H1 (cell line): ENCODE data around the gene PPM1M. TPM values are rescaled to one million over a fixed set of nuclear protein-coding genes. Genes with fewer than 3 reads are reported as not detected.
"Not testable (repeated sequence)": the region's sequence is repeated elsewhere in the genome, so short reads cannot be mapped to it uniquely, and the experiment has no call there.

Source experiments
- CTCF ChIA-PET: fragments of 300-600 bp; sonication (Branson Sonifier 250); formaldehyde crosslinking; loops from one replicate; lab custom pipeline; 2021; ENCODE audit not compliant: partially characterized antibody; lab: Charles Lee
- POLR2A ChIA-PET: fragments of 300-600 bp; sonication (Branson Sonifier 250); formaldehyde crosslinking; loops from one replicate; lab custom pipeline; 2021; ENCODE audit warnings: inconsistent platforms; ENCODE audit not compliant: partially characterized antibody; lab: Charles Lee
- DNase-seq, 2 experiments: peaks; one replicate each; pipeline versions ENCODE4 v3.0.0 to v3.0.0-alpha.2; 2010 to 2022; ENCODE audit warnings: low spot score in 2 of 2, low read depth in 1 of 2, mixed read lengths in 1 of 2
- FAIRE-seq: peaks from 2 replicates; lab custom pipeline; 2011; peaks lifted over from hg19 to GRCh38; lab: Jason Lieb, UNC
- H2AFZ ChIP-seq: 2 replicates; pipeline ENCODE4 v1.8.1; 2012; ENCODE audit warnings: low read length, inconsistent platforms
- H2AK5ac ChIP-seq: 2 replicates; pipeline ENCODE4 v1.6.1; 2013; ENCODE audit warnings: low read depth, low read length
- H2BK120ac ChIP-seq: replicated peaks from 2 replicates; pipeline ENCODE3; 2013; ENCODE audit warnings: low read depth, low read length, inconsistent platforms
- H2BK12ac ChIP-seq: 2 replicates; pipeline ENCODE4 v1.6.1; 2013; ENCODE audit warnings: low read depth, low read length
- H2BK15ac ChIP-seq: 2 replicates; pipeline ENCODE4 v1.6.1; 2013; ENCODE audit warnings: low read length
- H2BK20ac ChIP-seq: 2 replicates; pipeline ENCODE4 v1.6.1; 2013; ENCODE audit warnings: low read length
- H2BK5ac ChIP-seq: 2 replicates; pipeline ENCODE4 v1.6.1; 2013; ENCODE audit warnings: low read depth, low read length
- H3K14ac ChIP-seq: 2 replicates; pipeline ENCODE4 v1.6.1; 2013; ENCODE audit warnings: inconsistent platforms; ENCODE audit not compliant: insufficient read length
- H3K18ac ChIP-seq: 2 replicates; pipeline ENCODE4 v1.6.1; 2013; ENCODE audit warnings: low read length; ENCODE audit errors: extremely low read depth
- H3K23ac ChIP-seq: 2 replicates; pipeline ENCODE4 v1.6.1; 2013; ENCODE audit warnings: inconsistent platforms; ENCODE audit not compliant: insufficient read length
- H3K23me2 ChIP-seq: 2 replicates; pipeline ENCODE4 v1.6.1; 2013; ENCODE audit warnings: low read depth, low read length
- H3K27ac ChIP-seq: 2 replicates; pipeline ENCODE4 v1.6.1; 2011; ENCODE audit warnings: low read depth, low read length, inconsistent platforms
- H3K27me3 ChIP-seq, 4 experiments: replicated peaks in 1 of 4; 1 replicate in 1 of 4; 2 replicates in 3 of 4; pipeline versions ENCODE4 v1.6.1 to v1.8.1; 2011 to 2013; ENCODE audit warnings: low read length in 3 of 4, mild to moderate bottlenecking in 3 of 4, inconsistent platforms in 2 of 4, mixed read lengths in 2 of 4, moderate library complexity in 1 of 4; ENCODE audit not compliant: control insufficient read depth in 3 of 4, insufficient read depth in 3 of 4; ENCODE audit errors: extremely low read depth in 1 of 4
- H3K36me3 ChIP-seq, 4 experiments: 2 replicates each; pipeline versions ENCODE4 v1.6.1 to v1.8.1; 2011 to 2013; ENCODE audit warnings: mild to moderate bottlenecking in 4 of 4, low read length in 3 of 4, moderate library complexity in 2 of 4, control low read depth in 1 of 4, inconsistent platforms in 1 of 4; ENCODE audit not compliant: insufficient read depth in 4 of 4, control insufficient read depth in 2 of 4
- H3K4ac ChIP-seq: replicated peaks from 2 replicates; pipeline ENCODE3; 2013; ENCODE audit warnings: low read length, low read depth, mixed read lengths, inconsistent platforms; ENCODE audit not compliant: insufficient read length
- H3K4me1 ChIP-seq, 4 experiments: replicated peaks in 1 of 4; 1 replicate in 1 of 4; 2 replicates in 3 of 4; pipeline versions ENCODE4 v1.6.1 to v1.8.1; 2011 to 2013; ENCODE audit warnings: low read length in 3 of 4, inconsistent platforms in 2 of 4, mixed read lengths in 1 of 4; ENCODE audit not compliant: insufficient read depth in 4 of 4, control insufficient read depth in 3 of 4
- H3K4me2 ChIP-seq, 2 experiments: 2 replicates each; pipeline versions ENCODE4 v1.6.1 to v1.8.1; 2011 to 2013; ENCODE audit warnings: low read depth in 2 of 2, low read length in 2 of 2, control low read depth in 1 of 2, inconsistent platforms in 1 of 2, mild to moderate bottlenecking in 1 of 2; ENCODE audit not compliant: insufficient read depth in 1 of 2
- H3K4me3 ChIP-seq, 4 experiments: fragments of 200-600, 300-600 bp in 1 of 4; sonication (generic), shearing (Covaris generic), sonication (Bioruptor Twin) in 1 of 4; 2 replicates each; pipeline versions ENCODE4 v1.5.1 to v1.8.1; 2011 to 2016; ENCODE audit warnings: low read length in 4 of 4, low read depth in 3 of 4, control low read depth in 2 of 4, inconsistent platforms in 2 of 4, mild to moderate bottlenecking in 2 of 4, mixed read lengths in 1 of 4, moderate library complexity in 1 of 4; ENCODE audit not compliant: insufficient read depth in 2 of 4; ENCODE audit errors: extremely low read depth in 1 of 4
- H3K56ac ChIP-seq: replicated peaks from 2 replicates; pipeline ENCODE3; 2013; ENCODE audit warnings: low read depth, mild to moderate bottlenecking, mixed read lengths, low read length, inconsistent platforms; ENCODE audit not compliant: insufficient read length
- H3K79me1 ChIP-seq: 2 replicates; pipeline ENCODE4 v1.6.1; 2013; ENCODE audit warnings: low read depth, low read length, control low read depth
- H3K79me2 ChIP-seq, 2 experiments: 2 replicates each; pipeline versions ENCODE4 v1.6.1 to v1.8.1; 2012 to 2013; ENCODE audit warnings: low read length in 2 of 2, mild to moderate bottlenecking in 2 of 2, inconsistent platforms in 1 of 2; ENCODE audit not compliant: insufficient read depth in 2 of 2, control insufficient read depth in 1 of 2
- H3K9ac ChIP-seq, 4 experiments: replicated peaks in 1 of 4; 1 replicate in 1 of 4; 2 replicates in 3 of 4; pipeline versions ENCODE4 v1.6.1 to v1.8.1; 2011 to 2013; ENCODE audit warnings: low read depth in 3 of 4, low read length in 3 of 4, control low read depth in 2 of 4, mild to moderate bottlenecking in 2 of 4, moderate library complexity in 2 of 4, inconsistent platforms in 1 of 4; ENCODE audit errors: extremely low read depth in 1 of 4
- H3K9me3 ChIP-seq, 2 experiments: 2 replicates each; pipeline versions ENCODE4 v1.6.1 to v1.8.1; 2012 to 2013; ENCODE audit warnings: mild to moderate bottlenecking in 2 of 2, moderate library complexity in 2 of 2, control low read depth in 1 of 2, inconsistent platforms in 1 of 2, low read depth in 1 of 2, low read length in 1 of 2, mixed read lengths in 1 of 2; ENCODE audit not compliant: insufficient read depth in 2 of 2
- H4K20me1 ChIP-seq, 2 experiments: replicated peaks in 1 of 2; 2 replicates each; pipeline versions ENCODE3 to v1.8.1; 2011 to 2013; ENCODE audit warnings: inconsistent platforms in 2 of 2, low read length in 2 of 2, mild to moderate bottlenecking in 1 of 2; ENCODE audit not compliant: insufficient read depth in 2 of 2, control insufficient read depth in 1 of 2
- H4K5ac ChIP-seq: 2 replicates; pipeline ENCODE4 v1.6.1; 2013; ENCODE audit warnings: low read length, low read depth, mixed read lengths, inconsistent platforms; ENCODE audit not compliant: insufficient read length
- H4K8ac ChIP-seq: 2 replicates; pipeline ENCODE4 v1.8.0; 2013; ENCODE audit warnings: mild to moderate bottlenecking, moderate library complexity, low read length, inconsistent platforms; ENCODE audit not compliant: insufficient read depth; ENCODE audit errors: extremely low read depth
- H4K91ac ChIP-seq: replicated peaks from 2 replicates; pipeline ENCODE3; 2013; ENCODE audit warnings: low read length, mixed read lengths, inconsistent platforms; ENCODE audit not compliant: insufficient read length
- ASH2L ChIP-seq: fragments of 200-600, 300-600 bp; sonication (generic); IDR thresholded peaks from one replicate; pipeline ENCODE4 v1.7.1; 2017; ENCODE audit warnings: low read length
- SIRT6 ChIP-seq: IDR thresholded peaks from one replicate; pipeline ENCODE4 v1.7.1; 2012; ENCODE audit warnings: low read length, inconsistent platforms
- TAF1 ChIP-seq: IDR thresholded peaks from 2 replicates; pipeline ENCODE4 v1.6.1; 2011; ENCODE audit warnings: mild to moderate bottlenecking, low read depth, low read length
- TAF7 ChIP-seq: optimal IDR thresholded peaks from 2 replicates; pipeline ENCODE3; 2011; ENCODE audit warnings: low read depth, mild to moderate bottlenecking, inconsistent platforms, low read length, moderate library complexity, borderline replicate concordance
- WGBS, 2 experiments: shearing (Covaris generic) in 1 of 2; methylation state at CpG; one replicate each; pipeline versions ENCODE4 v1.1.6 to v1.1.7; 2013 to 2015; ENCODE audit warnings: low lambda C conversion rate in 2 of 2, mixed read lengths in 2 of 2, inconsistent platforms in 1 of 2, low coverage in 1 of 2, missing lambda C conversion rate in 1 of 2; ENCODE audit not compliant: insufficient replicate concordance in 2 of 2, insufficient coverage in 1 of 2, insufficient read length in 1 of 2; ENCODE audit errors: extremely low coverage in 1 of 2, missing lambda C conversion rate in 1 of 2; 5-methylcytosine and 5-hydroxymethylcytosine counted together
- polyA plus RNA-seq, 7 experiments: library from polyadenylated mRNA; depleted of rRNA in 3 of 7; stranded (reverse) in 5 of 7; unstranded in 2 of 7; fragments of >200 nt in 5 of 7; fragments of 200-250 nt in 2 of 7; gene quantifications; 1 replicate in 5 of 7; 2 replicates in 1 of 7; 4 replicates in 1 of 7; pipeline versions ENCODE4 v1.2.1 to v1.2.3, GENCODE V29; 2011 to 2013; ENCODE audit warnings: missing spikeins in 2 of 7, mixed read lengths in 2 of 7
- total RNA-seq: library from RNA; stranded (reverse); fragmentation: NEBNext Ultra II Directional; extraction: Animal tissue kit (Norgen Biotek cat#: 25700); gene quantifications from 2 replicates; pipeline ENCODE4 v1.2.1, GENCODE V29; 2021

PPM1M gene
- total and polyA plus RNA-seq, 2 of the 8 experiments (the other 6 are each of a cell fraction or from before 2014, with no cell fraction given) = 5.2 to 6.3 TPM

DNA sequence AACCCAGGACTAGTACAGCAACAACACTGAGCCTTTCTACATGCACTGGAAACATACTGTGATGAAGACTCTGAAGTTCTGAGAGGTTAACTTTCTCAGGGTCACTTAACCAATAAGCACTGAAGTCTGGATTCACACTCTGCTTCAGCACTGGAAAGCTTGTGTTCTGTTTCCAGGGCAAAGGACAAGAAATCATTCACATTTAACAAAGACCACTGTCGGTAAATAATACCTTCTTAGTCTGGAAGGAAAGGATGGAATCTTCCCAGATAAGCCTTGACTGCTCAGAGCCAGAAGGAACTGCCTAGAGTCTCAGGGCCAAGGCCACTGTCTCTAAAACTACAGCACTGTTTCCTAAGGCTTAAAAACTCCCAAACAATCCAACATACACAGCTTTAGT lies 37.7 kb downstream of the PPM1M start (continued):
- no peak for TF ChIP-seq SIRT6
- TF ChIP-seq TAF7 = no peak
- TF ChIP-seq ASH2L = no peak
- no peak for TF ChIP-seq TAF1

DNA sequence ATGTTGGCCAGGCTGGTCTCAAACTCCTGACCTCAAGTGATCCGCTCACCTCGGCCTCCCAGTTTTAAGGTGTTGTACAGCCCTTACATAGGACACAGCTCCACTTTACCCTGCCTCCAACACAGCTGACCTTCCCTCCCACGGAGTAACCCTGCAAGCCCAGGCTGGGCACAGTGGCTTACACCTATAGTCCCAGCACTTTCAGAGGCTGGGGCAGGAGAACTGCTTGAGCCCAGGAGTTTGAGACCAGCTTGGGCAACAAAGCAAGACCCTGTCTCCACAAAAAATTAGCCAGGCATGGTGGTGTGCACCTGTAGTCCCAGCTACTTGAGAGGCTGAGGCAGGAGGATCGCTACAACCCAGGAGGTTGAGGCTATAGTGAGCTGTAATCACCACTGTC lies 38.5 kb downstream of the PPM1M start:
- not testable (repeated sequence) for H3K4me3 ChIP-seq, H3K4me2 ChIP-seq
- POLR2A ChIA-PET = interaction anchor here (0.6 to 1.5 kb wide), 2 partner anchors 47 to 299 kb away, joined by 3 to 4 read pairs; no protein-coding TSS in a partner anchor

More for the DNA sequence above, 38.5 kb downstream of the PPM1M start:
- H3K56ac ChIP-seq, H3K23me2 ChIP-seq, H3K79me2 ChIP-seq, H3K23ac ChIP-seq, H3K27ac ChIP-seq, DNase-seq, H4K91ac ChIP-seq, H3K79me1 ChIP-seq, H3K9ac ChIP-seq, H3K4me1 ChIP-seq, H2AFZ ChIP-seq, H3K18ac ChIP-seq, H2BK5ac ChIP-seq, H2BK12ac ChIP-seq, H3K4ac ChIP-seq, H2BK15ac ChIP-seq, H3K36me3 ChIP-seq, H4K5ac ChIP-seq, H2BK20ac ChIP-seq, H3K27me3 ChIP-seq, FAIRE-seq, H4K8ac ChIP-seq, H4K20me1 ChIP-seq, H2AK5ac ChIP-seq, H3K9me3 ChIP-seq, H3K14ac ChIP-seq, H2BK120ac ChIP-seq: not testable (repeated sequence)
- CTCF ChIA-PET = interaction anchor here (0.6 to 3.1 kb wide), 7 partner anchors 11 to 753 kb away, joined by 3 to 11 read pairs (median 5); no protein-coding TSS in a partner anchor
- WGBS, 2 experiments = 91% methylated on average over 4 of the region's 4 CpGs; no CpG with 5 or more reads in 1 of the 2 experiments
